ENCODE data around the gene PVR.
"Not testable (repeated sequence)": the region's sequence is repeated elsewhere in the genome, so short reads cannot be mapped to it uniquely, and the experiment has no call there.

PVR gene

DNA sequence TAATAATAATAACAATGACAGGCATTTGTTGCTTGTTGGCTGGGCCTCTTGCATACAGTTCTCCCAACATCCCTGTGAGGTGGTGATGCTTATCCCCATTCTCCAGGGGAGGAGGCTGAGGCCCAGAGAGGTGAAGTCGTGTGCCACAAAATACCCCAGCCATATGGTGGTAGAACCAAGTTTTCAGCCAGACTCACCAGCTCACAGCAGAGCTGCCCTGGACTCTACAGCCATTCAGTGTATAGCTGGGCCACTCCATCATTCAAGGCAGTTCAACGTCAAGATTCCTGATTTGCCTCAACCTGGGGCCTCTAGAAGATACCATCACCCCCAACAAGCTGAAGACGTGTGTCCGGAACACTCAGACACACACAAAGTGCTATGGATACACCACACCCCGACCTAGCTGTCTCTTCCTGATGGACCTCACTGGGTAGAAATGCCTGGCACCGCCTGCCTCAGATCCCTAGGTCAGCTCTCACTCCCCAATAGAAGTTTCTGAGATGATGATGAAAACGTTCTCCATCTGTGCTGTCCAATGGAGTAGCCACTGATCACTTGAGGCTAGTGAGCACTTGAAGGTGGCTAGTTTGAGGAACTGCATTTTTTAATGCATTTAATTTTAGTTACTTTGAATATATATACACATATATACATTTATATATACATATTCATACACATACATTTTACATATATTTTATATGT is 23.3 kb downstream of the PVR start:
- no peak; the same call in 2 of the 3 replicates for ATAC-seq
- TF ChIP-seq ZC3H10 (CRISPR knock-in tag; IDR thresholded peaks at IDR 0.05) (no peak), ISL1 (CRISPR knock-in tag; IDR thresholded peaks at IDR 0.05) (no peak), ZNF565 (CRISPR knock-in tag; conservative IDR thresholded peaks at IDR 0.05; ENCODE audit: low read depth) (no peak), ZNF70 (CRISPR knock-in tag; IDR thresholded peaks at IDR 0.05) (no peak), TOX (CRISPR knock-in tag; IDR thresholded peaks at IDR 0.05; ENCODE audit: borderline replicate concordance) (no peak), BACH2 (CRISPR knock-in tag; IDR thresholded peaks at IDR 0.05; ENCODE audit: borderline replicate concordance) (no peak), ZFP3 (CRISPR knock-in tag; IDR thresholded peaks at IDR 0.05) (no peak), SNAI2 (CRISPR knock-in tag; IDR thresholded peaks at IDR 0.05) (no peak), ZNF8 (CRISPR knock-in tag; IDR thresholded peaks at IDR 0.05) (no peak), TCF4 (CRISPR knock-in tag; IDR thresholded peaks at IDR 0.05; ENCODE audit: borderline replicate concordance) (no peak), POU6F1 (CRISPR knock-in tag; IDR thresholded peaks at IDR 0.05; ENCODE audit: borderline replicate concordance, low read depth) (no peak), PPARA (CRISPR knock-in tag; IDR thresholded peaks at IDR 0.05; ENCODE audit: borderline replicate concordance) (no peak), ARNTL (CRISPR knock-in tag; IDR thresholded peaks at IDR 0.05; ENCODE audit: borderline replicate concordance, low read depth) (no peak), ESRRG (CRISPR knock-in tag; IDR thresholded peaks at IDR 0.05) (no peak), CSDC2 (CRISPR knock-in tag; IDR thresholded peaks at IDR 0.05) (no peak), OSR1 (CRISPR knock-in tag; IDR thresholded peaks at IDR 0.05) (no peak)
- TF ChIP-seq, protein P1, sequence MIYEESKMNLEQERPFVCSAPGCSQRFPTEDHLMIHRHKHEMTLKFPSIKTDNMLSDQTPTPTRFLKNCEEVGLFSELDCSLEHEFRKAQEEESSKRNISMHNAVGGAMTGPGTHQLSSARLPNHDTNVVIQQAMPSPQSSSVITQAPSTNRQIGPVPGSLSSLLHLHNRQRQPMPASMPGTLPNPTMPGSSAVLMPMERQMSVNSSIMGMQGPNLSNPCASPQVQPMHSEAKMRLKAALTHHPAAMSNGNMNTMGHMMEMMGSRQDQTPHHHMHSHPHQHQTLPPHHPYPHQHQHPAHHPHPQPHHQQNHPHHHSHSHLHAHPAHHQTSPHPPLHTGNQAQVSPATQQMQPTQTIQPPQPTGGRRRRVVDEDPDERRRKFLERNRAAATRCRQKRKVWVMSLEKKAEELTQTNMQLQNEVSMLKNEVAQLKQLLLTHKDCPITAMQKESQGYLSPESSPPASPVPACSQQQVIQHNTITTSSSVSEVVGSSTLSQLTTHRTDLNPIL (CRISPR knock-in tag; IDR thresholded peaks at IDR 0.05; ENCODE audit: low read depth) = no peak
- TF ChIP-seq, protein P2, sequence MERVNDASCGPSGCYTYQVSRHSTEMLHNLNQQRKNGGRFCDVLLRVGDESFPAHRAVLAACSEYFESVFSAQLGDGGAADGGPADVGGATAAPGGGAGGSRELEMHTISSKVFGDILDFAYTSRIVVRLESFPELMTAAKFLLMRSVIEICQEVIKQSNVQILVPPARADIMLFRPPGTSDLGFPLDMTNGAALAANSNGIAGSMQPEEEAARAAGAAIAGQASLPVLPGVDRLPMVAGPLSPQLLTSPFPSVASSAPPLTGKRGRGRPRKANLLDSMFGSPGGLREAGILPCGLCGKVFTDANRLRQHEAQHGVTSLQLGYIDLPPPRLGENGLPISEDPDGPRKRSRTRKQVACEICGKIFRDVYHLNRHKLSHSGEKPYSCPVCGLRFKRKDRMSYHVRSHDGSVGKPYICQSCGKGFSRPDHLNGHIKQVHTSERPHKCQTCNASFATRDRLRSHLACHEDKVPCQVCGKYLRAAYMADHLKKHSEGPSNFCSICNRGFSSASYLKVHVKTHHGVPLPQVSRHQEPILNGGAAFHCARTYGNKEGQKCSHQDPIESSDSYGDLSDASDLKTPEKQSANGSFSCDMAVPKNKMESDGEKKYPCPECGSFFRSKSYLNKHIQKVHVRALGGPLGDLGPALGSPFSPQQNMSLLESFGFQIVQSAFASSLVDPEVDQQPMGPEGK (CRISPR knock-in tag; IDR thresholded peaks at IDR 0.05; ENCODE audit: borderline replicate concordance) = no peak
- TF ChIP-seq, protein P3, sequence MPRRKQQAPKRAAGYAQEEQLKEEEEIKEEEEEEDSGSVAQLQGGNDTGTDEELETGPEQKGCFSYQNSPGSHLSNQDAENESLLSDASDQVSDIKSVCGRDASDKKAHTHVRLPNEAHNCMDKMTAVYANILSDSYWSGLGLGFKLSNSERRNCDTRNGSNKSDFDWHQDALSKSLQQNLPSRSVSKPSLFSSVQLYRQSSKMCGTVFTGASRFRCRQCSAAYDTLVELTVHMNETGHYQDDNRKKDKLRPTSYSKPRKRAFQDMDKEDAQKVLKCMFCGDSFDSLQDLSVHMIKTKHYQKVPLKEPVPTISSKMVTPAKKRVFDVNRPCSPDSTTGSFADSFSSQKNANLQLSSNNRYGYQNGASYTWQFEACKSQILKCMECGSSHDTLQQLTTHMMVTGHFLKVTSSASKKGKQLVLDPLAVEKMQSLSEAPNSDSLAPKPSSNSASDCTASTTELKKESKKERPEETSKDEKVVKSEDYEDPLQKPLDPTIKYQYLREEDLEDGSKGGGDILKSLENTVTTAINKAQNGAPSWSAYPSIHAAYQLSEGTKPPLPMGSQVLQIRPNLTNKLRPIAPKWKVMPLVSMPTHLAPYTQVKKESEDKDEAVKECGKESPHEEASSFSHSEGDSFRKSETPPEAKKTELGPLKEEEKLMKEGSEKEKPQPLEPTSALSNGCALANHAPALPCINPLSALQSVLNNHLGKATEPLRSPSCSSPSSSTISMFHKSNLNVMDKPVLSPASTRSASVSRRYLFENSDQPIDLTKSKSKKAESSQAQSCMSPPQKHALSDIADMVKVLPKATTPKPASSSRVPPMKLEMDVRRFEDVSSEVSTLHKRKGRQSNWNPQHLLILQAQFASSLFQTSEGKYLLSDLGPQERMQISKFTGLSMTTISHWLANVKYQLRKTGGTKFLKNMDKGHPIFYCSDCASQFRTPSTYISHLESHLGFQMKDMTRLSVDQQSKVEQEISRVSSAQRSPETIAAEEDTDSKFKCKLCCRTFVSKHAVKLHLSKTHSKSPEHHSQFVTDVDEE (CRISPR knock-in tag; IDR thresholded peaks at IDR 0.05) = no peak

DNA sequence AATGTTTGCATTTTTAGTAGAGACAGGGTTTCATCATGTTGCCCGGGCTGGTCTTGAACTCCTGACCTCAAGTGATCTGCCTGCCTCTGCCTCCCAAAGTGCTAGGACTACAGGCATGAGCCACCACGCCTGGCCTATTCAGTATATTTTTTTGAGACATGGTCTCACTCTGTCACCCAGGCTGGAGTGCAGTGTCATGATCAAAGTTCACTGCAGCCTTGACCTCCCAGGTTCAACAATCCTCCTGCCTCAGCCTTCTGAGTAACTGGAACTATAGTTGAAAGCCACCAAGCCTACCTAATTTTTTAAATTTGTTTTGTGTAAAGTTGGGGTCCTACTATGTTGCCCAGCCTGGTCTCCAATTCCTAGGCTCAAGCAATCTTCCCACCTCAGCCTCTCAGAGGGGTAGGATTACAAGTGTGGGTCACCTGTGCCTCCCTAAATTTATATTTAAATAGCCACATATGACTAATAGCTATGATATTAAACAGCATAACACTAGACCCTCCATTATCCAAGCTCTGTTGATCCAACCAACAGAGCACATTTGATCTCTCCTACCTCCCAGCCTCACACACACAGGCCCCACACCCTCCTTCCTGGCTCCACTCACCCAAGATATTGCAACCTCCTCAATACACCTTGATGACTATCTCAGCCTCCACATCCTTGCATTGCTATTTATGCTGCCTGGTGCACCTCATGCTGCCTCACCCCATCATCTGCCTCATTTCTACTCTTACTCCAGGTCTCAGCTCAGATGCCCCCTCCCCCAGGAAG is 25.5 kb downstream of the PVR start:
- no peak for ATAC-seq
- no peak for TF ChIP-seq TCF4 (CRISPR knock-in tag; IDR thresholded peaks at IDR 0.05; ENCODE audit: borderline replicate concordance)

DNA sequence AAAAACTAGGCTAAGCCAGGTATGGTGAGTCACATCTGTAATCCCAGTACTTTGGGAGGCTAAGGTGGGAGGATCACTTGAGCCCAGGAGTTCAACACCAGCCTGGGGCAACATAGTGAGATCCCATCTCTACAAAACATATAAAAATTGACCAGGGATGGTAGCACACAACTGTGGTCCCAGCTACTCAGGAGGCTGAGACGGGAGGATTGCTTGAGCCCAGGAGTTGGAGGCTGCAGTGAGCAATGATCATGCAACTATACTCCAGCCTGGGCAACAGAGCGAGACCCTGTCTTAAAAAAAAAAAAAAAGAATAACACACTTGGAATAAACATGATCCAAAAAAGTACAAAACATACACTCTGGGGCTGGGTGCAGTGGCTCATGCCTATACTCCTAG is 26.3 kb downstream of the PVR start:
- ATAC-seq = not testable (repeated sequence)

DNA sequence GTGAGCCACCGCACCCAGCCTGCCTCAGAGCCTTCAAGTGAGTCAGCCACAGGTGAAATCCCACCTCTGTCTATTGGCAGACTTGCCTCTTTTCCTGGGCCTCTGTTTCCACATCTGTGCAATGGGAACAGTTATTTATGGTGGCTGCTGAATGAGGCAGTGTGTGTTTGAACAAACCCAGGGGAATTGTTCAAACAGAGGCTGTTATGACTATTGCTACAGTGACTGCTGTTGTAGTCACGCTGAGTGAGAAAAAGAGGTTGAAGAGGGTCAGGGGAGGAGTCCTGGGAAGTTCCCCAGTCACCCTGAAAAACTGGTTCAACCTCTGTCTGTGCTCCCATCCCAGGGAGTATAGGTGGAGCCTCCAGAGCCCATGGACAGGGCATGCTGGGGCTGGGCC is 27.7 kb downstream of the PVR start, which contains the start of gene CEACAM19:
Gene CEACAM19 (plus strand): TSS at position 83 of the 400 bp plus-strand sequence. CDS start 450 bp downstream, outside the sequence.
- ATAC-seq = no peak
- TF ChIP-seq GLIS3 (CRISPR knock-in tag; IDR thresholded peaks at IDR 0.05) = no peak
- no peak for TF ChIP-seq ZFP3 (CRISPR knock-in tag; IDR thresholded peaks at IDR 0.05)
- TF ChIP-seq, protein P3 (CRISPR knock-in tag; IDR thresholded peaks at IDR 0.05) = no peak
- no peak for TF ChIP-seq ZNF8 (CRISPR knock-in tag; IDR thresholded peaks at IDR 0.05)
- no peak for TF ChIP-seq ISL1 (CRISPR knock-in tag; IDR thresholded peaks at IDR 0.05)
- no peak for TF ChIP-seq CSRNP3 (CRISPR knock-in tag; IDR thresholded peaks at IDR 0.05)
- no peak for TF ChIP-seq PPARA (CRISPR knock-in tag; IDR thresholded peaks at IDR 0.05; ENCODE audit: borderline replicate concordance)
- TF ChIP-seq RARB (CRISPR knock-in tag; IDR thresholded peaks at IDR 0.05) = no peak
- no peak for TF ChIP-seq SNAI2 (CRISPR knock-in tag; IDR thresholded peaks at IDR 0.05)
- no peak for TF ChIP-seq ESRRG (CRISPR knock-in tag; IDR thresholded peaks at IDR 0.05)

Data from SK-N-SH treated with all-trans-retinoic acid at 6 μM for 48 hours (cell line).